Vagina (tissue), 2 donors: ENCODE results near the gene NTSR1.

ENCODE experiments used
- CTCF ChIP-seq, 3 experiments: fragments of 450-650 bp in 2 of 3; fragments of 200-600 bp in 1 of 3; sonication (generic) in 1 of 3; IDR thresholded peaks; one replicate each; pipeline ENCODE4 v1.5.1; 2017 to 2019; ENCODE audit warnings: antibody characterized with exemption in 3 of 3, mild to moderate bottlenecking in 2 of 3, moderate library complexity in 2 of 3
- POLR2A ChIP-seq, 2 donors: fragments of 450-650 bp; IDR thresholded peaks; one replicate each; pipeline ENCODE4 v1.6.1; 2017; ENCODE audit warnings: antibody characterized with exemption in 2 of 2, mild to moderate bottlenecking in 2 of 2, moderate library complexity in 2 of 2

GRCh38 chr20:62662422-62662821 lies 46.2 kb upstream of the NTSR1 start:
- TF ChIP-seq CTCF (IDR thresholded peaks at IDR 0.05): no peak
- TF ChIP-seq POLR2A (IDR thresholded peaks at IDR 0.05): no peak
